ENCODE measurements around the gene TNKS1BP1.
"Not testable (repeated sequence)": the region's sequence is repeated elsewhere in the genome, so short reads cannot be mapped to it uniquely, and the experiment has no call there.

Gene TNKS1BP1

GRCh38 chr11:57310091-57310490 is 14.7 kb downstream of the TNKS1BP1 start:
- DNase-seq, result no peak

GRCh38 chr11:57309106-57310059 is 15.4 kb downstream of the TNKS1BP1 start:
- DNase-seq, result no peak

- DNase-seq, result no peak
These were observed 16.2 kb downstream of the TNKS1BP1 start for GRCh38 chr11:57308426-57309060.

GRCh38 chr11:57307666-57308270 is 17.0 kb downstream of the TNKS1BP1 start:
- no peak for DNase-seq

GRCh38 chr11:57306940-57307565 is 17.7 kb downstream of the TNKS1BP1 start:
- DNase-seq, result no peak

GRCh38 chr11:57306161-57306876 is 18.4 kb downstream of the TNKS1BP1 start:
- DNase-seq, result no peak

- DNase-seq, result no peak
These were observed 19.2 kb downstream of the TNKS1BP1 start for GRCh38 chr11:57305523-57305922.

GRCh38 chr11:57303990-57304579 is 20.7 kb downstream of the TNKS1BP1 start:
- no peak for DNase-seq

- DNase-seq, result no peak
These were observed 21.3 kb downstream of the TNKS1BP1 start for GRCh38 chr11:57303280-57303989.

GRCh38 chr11:57302489-57302888 is 22.3 kb downstream of the TNKS1BP1 start:
- DNase-seq, result no peak

- no peak for DNase-seq
These were observed 22.9 kb downstream of the TNKS1BP1 start for GRCh38 chr11:57301711-57302423.

GRCh38 chr11:57300785-57301184 is 24.0 kb downstream of the TNKS1BP1 start:
- no peak for DNase-seq

GRCh38 chr11:57299150-57299737 is 25.5 kb downstream of the TNKS1BP1 start:
- no peak for DNase-seq

- no peak for DNase-seq
These were observed 27.5 kb downstream of the TNKS1BP1 start for GRCh38 chr11:57297221-57297620.

GRCh38 chr11:57296205-57296604 is 28.5 kb downstream of the TNKS1BP1 start:
- DNase-seq, result not testable (repeated sequence)

GRCh38 chr11:57294225-57295131 is 30.3 kb downstream of the TNKS1BP1 start:
- DNase-seq, result no peak

- DNase-seq, result no peak
These were observed 34.5 kb downstream of the TNKS1BP1 start for GRCh38 chr11:57290288-57290687.

- DNase-seq, result no peak
These were observed 35.8 kb downstream of the TNKS1BP1 start for GRCh38 chr11:57288771-57289579.
